Measurements from ENCODE around the gene BCL7C. TPM values are rescaled to one million over a fixed set of nuclear protein-coding genes. Genes with fewer than 3 reads are reported as not detected.
A peak's percentile ranks its signal among the peaks of the same experiment; 100 is the strongest.

The BCL7C gene
- total RNA-seq, 2 experiments from 2014 or later, result 17.8 to 19.1 TPM

DNA sequence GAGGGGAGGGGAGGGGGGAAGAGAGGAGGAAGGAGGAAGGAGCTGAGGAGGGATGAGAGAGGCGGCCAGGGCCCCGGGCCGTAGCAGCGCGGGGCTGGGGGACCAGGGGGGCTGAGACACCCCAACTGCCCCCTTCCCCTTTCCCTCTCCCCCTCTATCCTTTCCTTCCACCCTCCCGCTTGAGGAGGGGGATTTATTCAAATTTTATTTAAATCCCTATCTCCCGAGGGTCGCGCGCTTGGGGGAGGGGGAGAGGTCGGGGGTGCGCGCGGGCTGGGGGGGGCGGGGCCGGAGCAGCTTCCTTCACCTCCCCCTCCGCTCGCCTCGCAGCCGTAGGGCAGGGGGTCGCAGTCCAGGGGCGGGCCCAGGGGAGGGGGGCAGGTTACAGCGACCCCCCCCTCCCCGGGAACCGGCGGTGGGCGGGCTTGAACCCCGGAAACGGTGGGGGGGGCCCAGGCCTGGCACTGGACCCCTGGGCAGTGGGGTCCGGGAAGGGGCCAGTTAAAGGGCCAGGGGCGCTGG is 29.7 kb upstream of the BCL7C start, which contains the start of gene FBXL19:
Gene FBXL19, plus strand, starts transcription at position 19 of the 522 bp plus-strand sequence. CDS start 2,183 bp downstream, outside the sequence.
- no peaks in the 10 kb centered on the region for H3K9me3 ChIP-seq (ENCODE audit: control insufficient read depth in 1 of 2, insufficient read depth in 1 of 2, low read length in 2 of 2)
- H3K36me3 Mint-ChIP-seq (ENCODE audit: low read depth), result peaks cover 7% of the 10 kb centered on the region
- ChIA-PET POLR2A (interaction anchor here (0.9 to 1.3 kb wide), 2 partner anchors 48 to 150 kb away, joined by 3 to 7 read pairs; partner anchors contain the start of genes ZNF646 and ZNF668), CTCF (no interaction called here)
- TF ChIP-seq, protein P1, sequence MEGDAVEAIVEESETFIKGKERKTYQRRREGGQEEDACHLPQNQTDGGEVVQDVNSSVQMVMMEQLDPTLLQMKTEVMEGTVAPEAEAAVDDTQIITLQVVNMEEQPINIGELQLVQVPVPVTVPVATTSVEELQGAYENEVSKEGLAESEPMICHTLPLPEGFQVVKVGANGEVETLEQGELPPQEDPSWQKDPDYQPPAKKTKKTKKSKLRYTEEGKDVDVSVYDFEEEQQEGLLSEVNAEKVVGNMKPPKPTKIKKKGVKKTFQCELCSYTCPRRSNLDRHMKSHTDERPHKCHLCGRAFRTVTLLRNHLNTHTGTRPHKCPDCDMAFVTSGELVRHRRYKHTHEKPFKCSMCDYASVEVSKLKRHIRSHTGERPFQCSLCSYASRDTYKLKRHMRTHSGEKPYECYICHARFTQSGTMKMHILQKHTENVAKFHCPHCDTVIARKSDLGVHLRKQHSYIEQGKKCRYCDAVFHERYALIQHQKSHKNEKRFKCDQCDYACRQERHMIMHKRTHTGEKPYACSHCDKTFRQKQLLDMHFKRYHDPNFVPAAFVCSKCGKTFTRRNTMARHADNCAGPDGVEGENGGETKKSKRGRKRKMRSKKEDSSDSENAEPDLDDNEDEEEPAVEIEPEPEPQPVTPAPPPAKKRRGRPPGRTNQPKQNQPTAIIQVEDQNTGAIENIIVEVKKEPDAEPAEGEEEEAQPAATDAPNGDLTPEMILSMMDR (IDR thresholded peaks at IDR 0.05), result no peak
- no peaks in the 10 kb centered on the region for H3K27me3 ChIP-seq (ENCODE audit: control insufficient read depth in 1 of 2, insufficient read depth in 2 of 2, low read length in 2 of 2)
- no peaks in the 10 kb centered on the region for H3K27me3 Mint-ChIP-seq
- peak within 1 kb of the TSS; percentile 92 for H3K27ac Mint-ChIP-seq
- H3K4me3 ChIP-seq (ENCODE audit: low read length), result peak within 1 kb of the TSS; percentile 93
- H3K36me3 ChIP-seq (ENCODE audit: insufficient read depth, low read length), result peaks cover 2% of the 10 kb centered on the region
- H3K4me1 Mint-ChIP-seq (ENCODE audit: low read depth), result peaks cover 19% of the 10 kb centered on the region
- H3K4me3 Mint-ChIP-seq, result peak within 1 kb of the TSS; percentile 99
- peak within 1 kb of the TSS; percentile 85 to 98 for H3K27ac ChIP-seq (ENCODE audit: low read depth in 1 of 2, low read length in 2 of 2)
- peaks cover 27% of the 10 kb centered on the region for H3K4me1 ChIP-seq (ENCODE audit: insufficient read depth, low read length)
- intact Hi-C loops (cut with DNase I, micrococcal nuclease), result loop anchor here (1.0 to 10.0 kb wide), 12 partner anchors 27 to 929 kb away; partner anchors contain the start of genes ARMC5 (in 1 of the 2), CFAP119 (in 1 of the 2), CTF1 (in 1 of the 2) and HIRIP3 (in 1 of the 2)
- peak in 4 of 14 experiments; percentile 16 to 71 (median 28) for DNase-seq
- no peak for ATAC-seq (ENCODE audit: poor library complexity)
- H3K9me3 Mint-ChIP-seq, result no peaks in the 10 kb centered on the region

GRCh38 chr16:30922960-30923535 is 29.2 kb upstream of the BCL7C start:
- Mint-ChIP-seq H3K4me3 (peak overlapping the region; percentile 99), H3K36me3 (ENCODE audit: low read depth) (peaks cover 7% of the 10 kb centered on the region), H3K27ac (peak overlapping the region; percentile 92), H3K4me1 (ENCODE audit: low read depth) (peaks cover 19% of the 10 kb centered on the region), H3K27me3 (no peaks in the 10 kb centered on the region), H3K9me3 (no peaks in the 10 kb centered on the region)
- Histone ChIP-seq H3K4me3 (ENCODE audit: low read length) (peak overlapping the region; percentile 93), H3K27me3 (ENCODE audit: control insufficient read depth in 1 of 2, insufficient read depth in 2 of 2, low read length in 2 of 2) (no peaks in the 10 kb centered on the region), H3K36me3 (ENCODE audit: insufficient read depth, low read length) (peaks cover 2% of the 10 kb centered on the region), H3K9me3 (ENCODE audit: control insufficient read depth in 1 of 2, insufficient read depth in 1 of 2, low read length in 2 of 2) (no peaks in the 10 kb centered on the region), H3K4me1 (ENCODE audit: insufficient read depth, low read length) (peaks cover 27% of the 10 kb centered on the region), H3K27ac (ENCODE audit: low read depth in 1 of 2, low read length in 2 of 2) (peak overlapping the region; percentile 85 to 98)
- intact Hi-C loops (cut with DNase I, micrococcal nuclease), result loop anchor here (1.0 to 10.0 kb wide), 15 partner anchors 26 to 928 kb away; partner anchors contain the start of genes SETD1A (in 2 of the 2), ARMC5 (in 1 of the 2), CFAP119 (in 1 of the 2) and CTF1 (in 1 of the 2)
- TF ChIP-seq, protein P1 (IDR thresholded peaks at IDR 0.05), result no peak
- ChIA-PET CTCF (interaction anchor here (0.6 to 1.1 kb wide), 2 partner anchors 78 to 108 kb away, joined by 3 to 19 read pairs; no protein-coding TSS in a partner anchor), POLR2A (interaction anchor here (0.9 to 1.3 kb wide), 3 partner anchors 48 to 151 kb away, joined by 3 to 7 read pairs (median 5); partner anchors contain the start of genes ZNF646 and ZNF668)
- ATAC-seq (ENCODE audit: poor library complexity) (peak; percentile 66), DNase-seq (peak; percentile 87 to 99 (median 93))

GRCh38 chr16:30922420-30922959 is 28.6 kb upstream of the BCL7C start:
- POLR2A ChIA-PET, result interaction anchor here (0.7 to 1.1 kb wide), 8 partner anchors 21 to 264 kb away, joined by 3 to 17 read pairs (median 4); partner anchors contain the start of genes FBRS and KAT8
- intact Hi-C loops (cut with DNase I, micrococcal nuclease), result loop anchor here (1.0 to 10.0 kb wide), 13 partner anchors 25 to 928 kb away; partner anchors contain the start of genes CFAP119 (in 1 of the 2), CTF1 (in 1 of the 2), FBRS (in 1 of the 2) and HIRIP3 (in 1 of the 2)
- H3K27me3 Mint-ChIP-seq, result no peaks in the 10 kb centered on the region
- peak overlapping the region; percentile 92 for H3K27ac Mint-ChIP-seq
- H3K27ac ChIP-seq (ENCODE audit: low read depth in 1 of 2, low read length in 2 of 2), result peak overlapping the region; percentile 85 to 98
- H3K36me3 ChIP-seq (ENCODE audit: insufficient read depth, low read length), result peaks cover 2% of the 10 kb centered on the region
- no peaks in the 10 kb centered on the region for H3K9me3 Mint-ChIP-seq
- H3K36me3 Mint-ChIP-seq (ENCODE audit: low read depth), result peaks cover 7% of the 10 kb centered on the region
- H3K4me1 Mint-ChIP-seq (ENCODE audit: low read depth), result peaks cover 19% of the 10 kb centered on the region
- peak; percentile 75 for ATAC-seq (ENCODE audit: poor library complexity)
- H3K27me3 ChIP-seq (ENCODE audit: control insufficient read depth in 1 of 2, insufficient read depth in 2 of 2, low read length in 2 of 2), result no peaks in the 10 kb centered on the region
- CTCF ChIA-PET, result interaction anchor here (0.6 to 1.9 kb wide), 3 partner anchors 21 to 108 kb away, joined by 3 to 19 read pairs (median 5); no protein-coding TSS in a partner anchor
- TF ChIP-seq, protein P1 (IDR thresholded peaks at IDR 0.05), result no peak
- H3K4me3 ChIP-seq (ENCODE audit: low read length), result peak overlapping the region; percentile 93
- H3K9me3 ChIP-seq (ENCODE audit: control insufficient read depth in 1 of 2, insufficient read depth in 1 of 2, low read length in 2 of 2), result no peaks in the 10 kb centered on the region
- H3K4me1 ChIP-seq (ENCODE audit: insufficient read depth, low read length), result peaks cover 27% of the 10 kb centered on the region
- H3K4me3 Mint-ChIP-seq, result peak overlapping the region; percentile 99
- peak; percentile 98 to 100 (median 99) for DNase-seq
